ENCODE results near the gene RAB23. TPM values are rescaled to one million over a fixed set of nuclear protein-coding genes. Genes with fewer than 3 reads are reported as not detected.

The RAB23 gene
- 30.5 and 45.5 TPM in 2 replicates for total RNA-seq

DNA sequence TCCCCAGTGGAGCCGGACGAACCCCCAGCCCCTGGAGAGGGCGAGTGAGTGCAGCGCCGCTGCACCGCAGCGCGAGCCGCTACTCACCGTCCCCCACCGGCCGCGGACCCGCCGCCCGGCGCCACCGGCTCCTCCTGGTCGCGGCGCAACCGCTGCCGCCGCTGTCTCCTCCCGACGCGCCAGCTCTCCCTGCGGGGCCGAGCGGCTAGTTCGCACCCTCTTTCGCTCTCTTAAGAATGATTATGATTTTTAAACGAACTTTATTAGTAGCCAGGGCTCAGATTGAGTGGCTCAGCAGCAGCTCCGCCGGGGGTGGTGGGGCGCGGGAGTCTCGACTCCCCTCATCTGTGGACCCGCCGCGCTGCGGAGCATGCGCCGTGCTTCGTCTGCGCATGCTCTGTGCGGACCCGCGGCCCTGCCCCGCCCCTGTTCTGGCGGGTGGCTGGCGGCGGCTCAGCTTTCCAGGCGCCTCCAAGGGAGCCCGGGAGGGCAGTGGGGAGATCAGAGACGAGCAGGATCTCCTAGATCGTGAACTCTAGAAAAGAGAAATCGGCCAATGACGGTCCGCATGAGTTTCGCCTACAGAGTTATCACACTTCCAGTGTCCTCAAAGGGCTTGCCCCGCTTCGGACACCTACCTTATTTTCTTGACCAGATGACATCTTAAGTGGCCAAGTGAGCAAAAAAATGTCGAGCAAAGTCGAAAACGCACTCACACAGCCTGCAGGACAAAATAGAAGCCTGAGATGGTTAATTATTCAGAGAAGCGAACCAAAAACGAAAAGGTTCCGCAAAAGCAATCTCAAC, at the start of gene RAB23:
Gene RAB23 (minus strand): TSS at position 372 of the 807 bp plus-strand sequence. CDS start 11,927 bp downstream, outside the sequence.

DNA sequence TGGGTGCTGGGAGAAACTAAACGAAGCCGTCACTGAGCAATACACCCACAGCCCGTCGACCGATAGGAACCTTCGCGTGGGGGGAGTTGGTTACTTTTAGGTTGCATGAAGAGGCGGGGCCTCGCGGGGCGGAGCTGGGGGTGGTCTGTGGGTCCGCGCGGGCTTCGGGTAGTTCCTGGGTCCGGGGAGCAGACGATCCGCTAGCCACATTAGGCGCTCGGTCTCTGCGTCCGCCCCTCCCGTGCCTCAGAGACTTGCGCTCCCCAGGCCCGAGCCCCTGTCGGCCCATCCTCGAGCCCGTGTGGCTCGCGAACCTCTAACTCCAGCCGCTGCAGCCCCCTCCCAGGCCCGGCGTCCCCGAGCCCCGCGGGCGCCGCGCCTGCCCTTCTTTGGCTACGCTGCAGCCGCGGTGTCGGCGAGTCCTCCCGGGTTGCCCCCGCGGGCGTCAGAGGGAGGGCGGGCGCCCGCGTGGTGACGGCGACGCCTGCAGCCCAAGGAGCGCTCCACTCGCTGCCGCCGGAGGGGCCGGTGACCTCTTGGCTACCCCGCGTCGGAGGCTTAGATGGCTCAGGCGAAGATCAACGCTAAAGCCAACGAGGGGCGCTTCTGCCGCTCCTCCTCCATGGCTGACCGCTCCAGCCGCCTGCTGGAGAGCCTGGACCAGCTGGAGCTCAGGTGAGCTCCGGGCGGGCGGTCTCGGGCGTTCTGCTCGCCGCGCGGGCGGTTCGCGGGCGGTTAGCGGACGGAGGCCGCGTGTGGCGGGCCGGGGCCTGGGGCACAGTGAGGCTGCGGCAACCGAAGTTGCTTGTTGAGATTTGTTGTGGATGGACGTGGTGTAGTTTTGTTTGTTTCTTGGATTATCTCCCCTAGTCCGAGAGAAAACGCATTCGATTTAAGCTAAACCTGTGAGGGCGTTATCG, 49.7 kb downstream of the RAB23 start, which contains the start of gene BAG2:
Gene BAG2 (plus strand): TSS at position 191 of the 920 bp plus-strand sequence. CDS start 372 bp downstream, at position 563.

Other genes with a start within 250 kb of the RAB23 start
- 15.1 and 19.0 TPM in 2 replicates for gene KIAA1586, start 175.6 kb downstream of the RAB23 start, total RNA-seq
- 48.9 and 67.6 TPM in 2 replicates for gene ZNF451, start 132.1 kb downstream of the RAB23 start, total RNA-seq
- gene BAG2, start 50.0 kb downstream of the RAB23 start, total RNA-seq, result 18.7 and 24.4 TPM in 2 replicates
- 44.8 and 69.8 TPM in 2 replicates for gene PRIM2, start 95.3 kb upstream of the RAB23 start, total RNA-seq

Measured in subcutaneous preadipocyte (primary cell).